ENCODE data around the gene FAF2. TPM values are rescaled to one million over a fixed set of nuclear protein-coding genes. Genes with fewer than 3 reads are reported as not detected.

Gene FAF2
- total RNA-seq, 1 experiment from 2014 or later, result 32.9 TPM

- Mint-ChIP-seq H3K36me3 (peaks cover 23% of the 10 kb centered on the region), H3K4me3 (no peak overlapping the region), H3K27me3 (ENCODE audit: low read depth) (peaks cover 52% of the 10 kb centered on the region), H3K27ac (no peak overlapping the region), H3K4me1 (peaks cover 6% of the 10 kb centered on the region; the same call in 1 of the 2 replicates), H3K9me3 (peaks cover 51% of the 10 kb centered on the region)
- DNase-seq (ENCODE audit: low spot score), result no peak
- ChIA-PET CTCF (no interaction called here), POLR2A (no interaction called here)
- ATAC-seq, result no peak
- TF ChIP-seq ARID4B (CRISPR knock-in tag; IDR thresholded peaks at IDR 0.05; ENCODE audit: borderline replicate concordance) (no peak), ATF1 (CRISPR knock-in tag; IDR thresholded peaks at IDR 0.05) (no peak)
These were observed 28.1 kb upstream of the FAF2 start for GRCh38 chr5:176420086-176420485.

- H3K27ac Mint-ChIP-seq, result no peak overlapping the region
- CTCF ChIA-PET, result no interaction called here
- no peak for ATAC-seq
These were observed 27.1 kb upstream of the FAF2 start for GRCh38 chr5:176420972-176421544.

More at GRCh38 chr5:176420972-176421544, 27.1 kb upstream of the FAF2 start:
- peaks cover 30% of the 10 kb centered on the region for H3K36me3 Mint-ChIP-seq
- no peak overlapping the region for H3K4me3 Mint-ChIP-seq
- H3K4me1 Mint-ChIP-seq, result peaks cover 6% of the 10 kb centered on the region; the same call in 1 of the 2 replicates
- DNase-seq (ENCODE audit: low spot score), result no peak
- peaks cover 62% of the 10 kb centered on the region for H3K27me3 Mint-ChIP-seq (ENCODE audit: low read depth)
- POLR2A ChIA-PET, result no interaction called here
- H3K9me3 Mint-ChIP-seq, result peaks cover 59% of the 10 kb centered on the region
- no peak for TF ChIP-seq SMAD4 (CRISPR knock-in tag; IDR thresholded peaks at IDR 0.05)
- no peak for TF ChIP-seq FOXK1 (CRISPR knock-in tag; IDR thresholded peaks at IDR 0.05)
- no peak for TF ChIP-seq ZNF423 (CRISPR knock-in tag; IDR thresholded peaks at IDR 0.05)
- no peak for TF ChIP-seq ZNF425 (CRISPR knock-in tag; conservative IDR thresholded peaks at IDR 0.05)
- TF ChIP-seq MAX (CRISPR knock-in tag; IDR thresholded peaks at IDR 0.05), result no peak
- no peak for TF ChIP-seq MLX (CRISPR knock-in tag; IDR thresholded peaks at IDR 0.05)
- TF ChIP-seq FOXP4 (CRISPR knock-in tag; IDR thresholded peaks at IDR 0.05), result no peak
- TF ChIP-seq GRHL2 (CRISPR knock-in tag; IDR thresholded peaks at IDR 0.05; ENCODE audit: insufficient replicate concordance, severe bottlenecking), result no peak
- no peak for TF ChIP-seq JAZF1 (CRISPR knock-in tag; IDR thresholded peaks at IDR 0.05)
- TF ChIP-seq ARID4B (CRISPR knock-in tag; IDR thresholded peaks at IDR 0.05; ENCODE audit: borderline replicate concordance), result no peak
- no peak for TF ChIP-seq CREM (CRISPR knock-in tag; IDR thresholded peaks at IDR 0.05)
